ENCODE data around the gene BAMBI. TPM values are rescaled to one million over a fixed set of nuclear protein-coding genes. Genes with fewer than 3 reads are reported as not detected.
A peak's percentile ranks its signal among the peaks of the same experiment; 100 is the strongest.

BAMBI gene
- polyA plus RNA-seq, 1 of the 3 experiments (the other 2 are of a cell fraction): 2.8 TPM

DNA sequence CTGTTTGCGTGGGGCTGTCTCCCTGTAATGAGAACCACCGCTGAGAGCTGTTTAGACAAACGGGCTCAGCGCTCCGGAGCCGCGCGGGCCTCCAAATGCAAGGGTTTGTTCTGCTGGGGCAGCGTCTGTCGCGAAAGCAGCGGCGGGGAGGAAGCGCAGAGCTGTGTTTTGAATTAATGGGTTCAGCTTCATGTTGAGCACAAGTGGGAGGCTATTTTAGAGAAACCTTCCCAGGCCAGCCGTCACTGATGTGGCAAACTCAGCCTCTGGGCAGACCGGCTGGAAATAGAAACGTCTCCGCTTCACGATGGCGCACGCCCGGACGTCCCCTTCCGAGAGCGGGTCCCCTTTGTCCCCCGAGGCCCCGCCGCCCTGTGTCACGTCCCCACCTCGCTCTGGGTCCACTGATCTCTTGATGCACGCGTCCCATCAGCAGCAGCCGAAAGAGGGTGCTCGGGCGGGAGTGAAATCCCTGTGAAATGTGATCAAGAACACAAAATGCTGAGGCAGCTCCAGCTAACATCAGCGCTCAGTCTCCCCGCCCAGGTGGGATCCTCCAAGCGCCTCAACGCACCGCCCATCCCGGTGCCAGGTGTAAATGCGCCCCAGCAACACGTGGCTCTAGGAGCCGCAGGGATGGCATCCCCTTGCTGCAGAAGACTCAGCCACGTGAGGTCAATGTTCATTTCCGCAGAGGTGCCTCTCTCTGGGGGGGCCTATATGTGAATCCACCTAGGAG, 44.9 kb downstream of the BAMBI start:
- Histone ChIP-seq H3F3A (replicated peaks; ENCODE audit: insufficient read depth) (peaks cover 3% of the 10 kb centered on the region), H3K27ac (ENCODE audit: low read depth in 2 of 2, low read length in 1 of 2) (peak overlapping the region in 1 of 2 experiments; percentile 17; a peak in 1 of 4 replicates), H3K4me1 (ENCODE audit: control insufficient read depth in 1 of 2, insufficient read depth in 2 of 2, low read depth in 1 of 2, low read length in 1 of 2) (peaks cover 5 to 18% of the 10 kb centered on the region in 2 experiments; a peak in 3 of 4 replicates), H3K9me2 (no peaks in the 10 kb centered on the region), H3K9ac (0 out of 2 replicates have a peak overlapping the region, but pooled peaks have one; percentile 5), H3K9me3 (no peaks in the 10 kb centered on the region), H3K4me2 (peak overlapping the region; percentile 73), H4K20me1 (ENCODE audit: insufficient read depth) (no peaks in the 10 kb centered on the region), H3K4me3 (ENCODE audit: low read depth in 2 of 2, low read length in 1 of 2) (peak overlapping the region; percentile 36 to 57), H3K36me3 (replicated peaks in 1 of 2; ENCODE audit: control insufficient read depth in 1 of 2, insufficient read depth in 2 of 2, low read length in 1 of 2) (no peaks in the 10 kb centered on the region), H3K27me3 (ENCODE audit: insufficient read depth) (no peaks in the 10 kb centered on the region), H2AFZ (ENCODE audit: low read depth) (peak overlapping the region; percentile 89; the same call in 1 of the 2 replicates), H3K79me2 (ENCODE audit: insufficient read depth) (no peaks in the 10 kb centered on the region)
- ChIA-PET POLR2A (interaction anchor here (0.6 to 0.7 kb wide), 2 partner anchors 89 to 907 kb away, joined by 4 read pairs; no protein-coding TSS in a partner anchor), CTCF (interaction anchor here (0.6 to 1.3 kb wide), 5 partner anchors 9 to 586 kb away, joined by 3 to 4 read pairs (median 3); no protein-coding TSS in a partner anchor)
- DNase-seq: peak; percentile 71
- WGBS (ENCODE audit: low lambda C conversion rate): 23% methylated on average over 31 of the region's 46 CpGs
- TF ChIP-seq MXI1 (IDR thresholded peaks at IDR 0.05; ENCODE audit: low read depth, low read length) (peak; percentile 26; the same call in 1 of the 2 replicates), FOXM1 (IDR thresholded peaks at IDR 0.05; ENCODE audit: low read depth) (no peak), POLR2AphosphoS5 (IDR thresholded peaks at IDR 0.05; ENCODE audit: low read depth, low read length) (no peak), GABPA (IDR thresholded peaks at IDR 0.05; ENCODE audit: low read depth) (no peak), FOXJ3 (CRISPR knock-in tag; IDR thresholded peaks at IDR 0.05) (0 out of 2 replicates have a peak, but pooled peaks have one; percentile 6), CHD2 (IDR thresholded peaks at IDR 0.05; ENCODE audit: low read length, partially characterized antibody) (peak; percentile 13)
- TF ChIP-seq, protein P1, sequence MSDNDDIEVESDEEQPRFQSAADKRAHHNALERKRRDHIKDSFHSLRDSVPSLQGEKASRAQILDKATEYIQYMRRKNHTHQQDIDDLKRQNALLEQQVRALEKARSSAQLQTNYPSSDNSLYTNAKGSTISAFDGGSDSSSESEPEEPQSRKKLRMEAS (IDR thresholded peaks at IDR 0.05; ENCODE audit: low read depth): no peak
- TF ChIP-seq, protein P2, sequence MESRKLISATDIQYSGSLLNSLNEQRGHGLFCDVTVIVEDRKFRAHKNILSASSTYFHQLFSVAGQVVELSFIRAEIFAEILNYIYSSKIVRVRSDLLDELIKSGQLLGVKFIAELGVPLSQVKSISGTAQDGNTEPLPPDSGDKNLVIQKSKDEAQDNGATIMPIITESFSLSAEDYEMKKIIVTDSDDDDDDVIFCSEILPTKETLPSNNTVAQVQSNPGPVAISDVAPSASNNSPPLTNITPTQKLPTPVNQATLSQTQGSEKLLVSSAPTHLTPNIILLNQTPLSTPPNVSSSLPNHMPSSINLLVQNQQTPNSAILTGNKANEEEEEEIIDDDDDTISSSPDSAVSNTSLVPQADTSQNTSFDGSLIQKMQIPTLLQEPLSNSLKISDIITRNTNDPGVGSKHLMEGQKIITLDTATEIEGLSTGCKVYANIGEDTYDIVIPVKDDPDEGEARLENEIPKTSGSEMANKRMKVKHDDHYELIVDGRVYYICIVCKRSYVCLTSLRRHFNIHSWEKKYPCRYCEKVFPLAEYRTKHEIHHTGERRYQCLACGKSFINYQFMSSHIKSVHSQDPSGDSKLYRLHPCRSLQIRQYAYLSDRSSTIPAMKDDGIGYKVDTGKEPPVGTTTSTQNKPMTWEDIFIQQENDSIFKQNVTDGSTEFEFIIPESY (IDR thresholded peaks at IDR 0.05; ENCODE audit: borderline replicate concordance, low read depth): no peak

DNA sequence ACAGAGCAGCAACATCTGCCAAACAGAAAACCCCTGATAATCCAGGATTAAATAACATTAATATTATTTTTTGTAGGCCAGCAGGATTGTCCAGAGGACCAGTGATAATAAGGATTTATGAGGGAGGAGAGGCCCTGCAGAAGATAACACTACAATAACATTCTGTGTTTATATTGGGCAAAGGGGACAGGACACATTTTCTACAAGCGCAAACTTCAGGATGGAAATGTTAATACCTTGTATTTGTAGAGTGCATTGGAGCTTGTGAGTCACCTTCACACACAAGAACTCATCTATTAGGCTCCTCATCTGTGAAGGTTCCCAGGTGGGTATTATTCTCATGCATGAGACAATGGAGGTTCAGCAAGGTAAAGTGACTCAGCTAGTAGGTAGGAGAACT, 51.0 kb downstream of the BAMBI start:
- Histone ChIP-seq H3K9me2 (no peaks in the 10 kb centered on the region), H3K4me2 (no peak overlapping the region), H2AFZ (ENCODE audit: low read depth) (no peak overlapping the region), H3K9me3 (no peaks in the 10 kb centered on the region), H3K4me3 (ENCODE audit: low read depth in 2 of 2, low read length in 1 of 2) (no peak overlapping the region), H3K27ac (ENCODE audit: low read depth in 2 of 2, low read length in 1 of 2) (no peak overlapping the region), H3K36me3 (replicated peaks in 1 of 2; ENCODE audit: control insufficient read depth in 1 of 2, insufficient read depth in 2 of 2, low read length in 1 of 2) (no peaks in the 10 kb centered on the region), H3K9ac (no peak overlapping the region), H4K20me1 (ENCODE audit: insufficient read depth) (no peaks in the 10 kb centered on the region), H3K79me2 (ENCODE audit: insufficient read depth) (no peaks in the 10 kb centered on the region), H3K4me1 (ENCODE audit: control insufficient read depth in 1 of 2, insufficient read depth in 2 of 2, low read depth in 1 of 2, low read length in 1 of 2) (no peaks in the 10 kb centered on the region), H3F3A (replicated peaks; ENCODE audit: insufficient read depth) (no peaks in the 10 kb centered on the region), H3K27me3 (ENCODE audit: insufficient read depth) (no peaks in the 10 kb centered on the region)
- ChIA-PET CTCF (interaction anchor here (1.4 kb wide), 1 partner anchor 39 kb away, joined by 3 read pairs; no protein-coding TSS in a partner anchor), POLR2A (no interaction called here)
- DNase-seq: no peak
- WGBS (ENCODE audit: low lambda C conversion rate): 100% methylated on average over 1 of the region's 1 CpG
- TF ChIP-seq FOXJ3 (CRISPR knock-in tag; IDR thresholded peaks at IDR 0.05) (no peak), GATA2 (CRISPR knock-in tag; IDR thresholded peaks at IDR 0.05) (no peak), ELF1 (IDR thresholded peaks at IDR 0.05) (no peak), SIN3A (IDR thresholded peaks at IDR 0.05; ENCODE audit: borderline replicate concordance, low read depth, low read length) (no peak), EP300 (IDR thresholded peaks at IDR 0.05; ENCODE audit: borderline replicate concordance in 1 of 2, low read depth in 1 of 2, low read length in 1 of 2) (no peak), RAD21 (IDR thresholded peaks at IDR 0.05; ENCODE audit: low read length) (no peak), TCF12 (IDR thresholded peaks at IDR 0.05) (no peak), FOXM1 (IDR thresholded peaks at IDR 0.05; ENCODE audit: low read depth) (no peak), MXI1 (IDR thresholded peaks at IDR 0.05; ENCODE audit: low read depth, low read length) (no peak), YY1 (IDR thresholded peaks at IDR 0.05; ENCODE audit: low read depth) (no peak), TAF1 (IDR thresholded peaks at IDR 0.05; ENCODE audit: borderline replicate concordance, low read depth, low read length) (no peak)
- TF ChIP-seq, protein P3, sequence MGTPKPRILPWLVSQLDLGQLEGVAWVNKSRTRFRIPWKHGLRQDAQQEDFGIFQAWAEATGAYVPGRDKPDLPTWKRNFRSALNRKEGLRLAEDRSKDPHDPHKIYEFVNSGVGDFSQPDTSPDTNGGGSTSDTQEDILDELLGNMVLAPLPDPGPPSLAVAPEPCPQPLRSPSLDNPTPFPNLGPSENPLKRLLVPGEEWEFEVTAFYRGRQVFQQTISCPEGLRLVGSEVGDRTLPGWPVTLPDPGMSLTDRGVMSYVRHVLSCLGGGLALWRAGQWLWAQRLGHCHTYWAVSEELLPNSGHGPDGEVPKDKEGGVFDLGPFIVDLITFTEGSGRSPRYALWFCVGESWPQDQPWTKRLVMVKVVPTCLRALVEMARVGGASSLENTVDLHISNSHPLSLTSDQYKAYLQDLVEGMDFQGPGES (IDR thresholded peaks at IDR 0.05; ENCODE audit: low read depth, low read length): no peak
- TF ChIP-seq, protein P4, sequence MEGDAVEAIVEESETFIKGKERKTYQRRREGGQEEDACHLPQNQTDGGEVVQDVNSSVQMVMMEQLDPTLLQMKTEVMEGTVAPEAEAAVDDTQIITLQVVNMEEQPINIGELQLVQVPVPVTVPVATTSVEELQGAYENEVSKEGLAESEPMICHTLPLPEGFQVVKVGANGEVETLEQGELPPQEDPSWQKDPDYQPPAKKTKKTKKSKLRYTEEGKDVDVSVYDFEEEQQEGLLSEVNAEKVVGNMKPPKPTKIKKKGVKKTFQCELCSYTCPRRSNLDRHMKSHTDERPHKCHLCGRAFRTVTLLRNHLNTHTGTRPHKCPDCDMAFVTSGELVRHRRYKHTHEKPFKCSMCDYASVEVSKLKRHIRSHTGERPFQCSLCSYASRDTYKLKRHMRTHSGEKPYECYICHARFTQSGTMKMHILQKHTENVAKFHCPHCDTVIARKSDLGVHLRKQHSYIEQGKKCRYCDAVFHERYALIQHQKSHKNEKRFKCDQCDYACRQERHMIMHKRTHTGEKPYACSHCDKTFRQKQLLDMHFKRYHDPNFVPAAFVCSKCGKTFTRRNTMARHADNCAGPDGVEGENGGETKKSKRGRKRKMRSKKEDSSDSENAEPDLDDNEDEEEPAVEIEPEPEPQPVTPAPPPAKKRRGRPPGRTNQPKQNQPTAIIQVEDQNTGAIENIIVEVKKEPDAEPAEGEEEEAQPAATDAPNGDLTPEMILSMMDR (IDR thresholded peaks at IDR 0.05): no peak
- TF ChIP-seq, protein P5, sequence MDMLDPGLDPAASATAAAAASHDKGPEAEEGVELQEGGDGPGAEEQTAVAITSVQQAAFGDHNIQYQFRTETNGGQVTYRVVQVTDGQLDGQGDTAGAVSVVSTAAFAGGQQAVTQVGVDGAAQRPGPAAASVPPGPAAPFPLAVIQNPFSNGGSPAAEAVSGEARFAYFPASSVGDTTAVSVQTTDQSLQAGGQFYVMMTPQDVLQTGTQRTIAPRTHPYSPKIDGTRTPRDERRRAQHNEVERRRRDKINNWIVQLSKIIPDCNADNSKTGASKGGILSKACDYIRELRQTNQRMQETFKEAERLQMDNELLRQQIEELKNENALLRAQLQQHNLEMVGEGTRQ (IDR thresholded peaks at IDR 0.05; ENCODE audit: borderline replicate concordance, low read depth, low read length): no peak

Data from SK-N-SH (cell line).